ENCODE results near the gene FREM1.

Gene FREM1

DNA sequence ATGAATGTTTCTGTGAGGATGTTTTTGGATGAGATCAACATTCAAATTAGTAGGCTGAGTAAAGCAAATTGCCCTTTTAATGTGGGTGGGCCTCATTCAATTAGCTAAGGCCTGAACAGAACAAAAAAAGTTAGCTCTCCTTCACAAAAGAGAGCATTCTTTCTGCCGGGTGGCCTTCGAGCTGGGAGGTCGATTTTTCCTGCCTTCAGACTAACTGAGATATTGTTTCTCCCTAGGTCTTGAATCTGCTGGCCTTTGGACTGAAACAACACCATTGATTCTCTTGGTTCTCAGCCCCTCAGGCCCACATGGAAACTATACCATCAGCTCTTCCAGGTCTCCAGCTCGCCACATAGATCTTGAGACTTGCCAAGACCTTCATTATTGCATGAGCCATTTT lies 29.1 kb upstream of the FREM1 start:
- no peak for TF ChIP-seq CTCF (IDR thresholded peaks at IDR 0.05; ENCODE audit: control extremely low read depth, extremely low read depth, low read depth, missing control alignments)
- ChIA-PET CTCF (interaction anchor here (0.9 kb wide), 1 partner anchor 11 kb away, joined by 3 read pairs; no protein-coding TSS in a partner anchor), POLR2A (no interaction called here)
- DNase-seq (ENCODE audit: extremely low spot score), result no peak

GRCh38 chr9:14937216-14937615 lies 27.0 kb upstream of the FREM1 start:
- no peak for DNase-seq (ENCODE audit: extremely low spot score)
- ChIA-PET POLR2A (no interaction called here), CTCF (interaction anchor here (1.4 kb wide), 1 partner anchor 9 kb away, joined by 4 read pairs; no protein-coding TSS in a partner anchor)
- TF ChIP-seq CTCF (IDR thresholded peaks at IDR 0.05; ENCODE audit: control extremely low read depth, extremely low read depth, low read depth, missing control alignments), result no peak

DNA sequence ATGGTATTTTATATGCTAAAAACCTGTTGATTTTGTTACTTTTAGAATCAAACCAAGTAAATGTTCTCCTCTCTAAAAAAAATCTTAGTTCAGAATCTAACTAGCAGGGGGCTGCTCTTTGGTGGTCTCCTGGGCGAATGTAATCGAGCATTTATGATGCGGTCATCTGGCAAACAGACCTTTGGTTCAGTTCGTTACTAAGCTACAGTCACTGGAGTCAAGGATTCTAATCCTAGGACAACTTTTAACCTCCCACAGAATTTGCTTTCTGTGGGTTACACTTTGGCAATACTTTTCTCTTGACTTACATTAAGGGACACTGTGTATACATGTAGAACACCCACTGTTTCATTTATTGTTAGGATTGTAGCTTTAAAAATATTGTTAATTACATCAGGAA lies 26.3 kb upstream of the FREM1 start:
- ChIA-PET POLR2A (no interaction called here), CTCF (interaction anchor here (1.4 kb wide), 1 partner anchor 10 kb away, joined by 4 read pairs; no protein-coding TSS in a partner anchor)
- DNase-seq (ENCODE audit: extremely low spot score), result no peak
- no peak for TF ChIP-seq CTCF (IDR thresholded peaks at IDR 0.05; ENCODE audit: control extremely low read depth, extremely low read depth, low read depth, missing control alignments)

DNA sequence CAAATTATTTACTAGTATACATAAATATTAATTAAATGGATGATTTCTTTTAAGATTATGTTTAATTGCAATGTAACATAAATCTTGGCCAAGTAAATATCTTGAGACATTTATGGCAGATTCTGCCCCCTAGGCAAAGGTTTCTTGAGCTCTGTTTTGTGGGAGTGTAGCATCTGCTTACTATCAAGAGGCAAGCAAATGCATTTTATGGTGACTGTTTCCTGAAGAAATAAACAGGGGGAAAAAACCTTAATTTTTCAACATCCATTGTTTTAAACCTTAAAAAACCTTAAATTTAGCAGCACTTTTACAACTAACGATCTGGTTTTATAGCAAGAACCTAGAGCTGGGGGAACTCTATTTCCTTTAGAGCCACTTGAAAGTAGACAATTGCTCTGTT lies 25.7 kb upstream of the FREM1 start:
- CTCF ChIA-PET, result no interaction called here

DNA sequence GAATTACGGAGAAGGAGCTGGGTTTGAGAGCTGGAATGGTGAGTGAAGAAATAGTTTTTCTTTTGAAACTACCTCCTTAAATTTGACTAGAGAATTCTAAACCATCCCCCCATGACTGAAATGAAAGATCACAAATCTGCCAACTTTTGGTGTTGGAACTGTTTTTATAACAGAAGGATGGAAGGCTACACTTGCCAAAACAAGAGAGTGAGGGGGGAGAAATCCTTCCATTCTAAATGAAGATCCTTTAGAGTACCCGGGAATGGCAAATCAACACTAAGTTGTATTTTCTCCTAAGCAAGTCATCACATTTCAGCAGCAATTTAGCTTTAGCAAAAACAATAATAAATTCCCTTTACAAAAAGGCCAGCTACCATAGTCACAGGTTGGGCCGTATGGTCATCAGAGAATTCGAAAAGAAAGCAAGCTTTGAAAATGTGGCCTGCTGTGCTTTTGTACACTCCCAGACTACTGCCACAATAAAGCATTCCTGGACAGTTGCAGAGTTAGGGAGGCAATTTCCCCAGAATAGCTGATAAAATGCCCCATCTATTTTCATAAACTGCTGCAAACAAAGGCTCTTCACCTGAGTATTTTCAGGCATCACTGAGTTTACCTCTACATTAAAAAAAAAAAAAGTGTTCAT lies 25.0 kb upstream of the FREM1 start:
- no peak for TF ChIP-seq CTCF (IDR thresholded peaks at IDR 0.05; ENCODE audit: control extremely low read depth, extremely low read depth, low read depth, missing control alignments)
- ChIA-PET POLR2A (no interaction called here), CTCF (no interaction called here)
- no peak for DNase-seq (ENCODE audit: extremely low spot score)

More for the DNA sequence above, 25.7 kb upstream of the FREM1 start:
- no peak for DNase-seq (ENCODE audit: extremely low spot score)
- POLR2A ChIA-PET, result no interaction called here
- TF ChIP-seq CTCF (IDR thresholded peaks at IDR 0.05; ENCODE audit: control extremely low read depth, extremely low read depth, low read depth, missing control alignments), result no peak

- no peak for DNase-seq (ENCODE audit: extremely low spot score)
- ChIA-PET CTCF (interaction anchor here (1.1 kb wide), 1 partner anchor 12 kb away, joined by 3 read pairs; no protein-coding TSS in a partner anchor), POLR2A (no interaction called here)
- no peak for TF ChIP-seq CTCF (IDR thresholded peaks at IDR 0.05; ENCODE audit: control extremely low read depth, extremely low read depth, low read depth, missing control alignments)
Observed at GRCh38 chr9:14932641-14933040, 22.4 kb upstream of the FREM1 start.
